H9 (cell line): ENCODE measurements around the gene CTPS2. TPM values are rescaled to one million over a fixed set of nuclear protein-coding genes. Genes with fewer than 3 reads are reported as not detected.

ENCODE experiments used
- DNase-seq: peaks from one replicate; pipeline ENCODE4 v3.0.0-alpha.2; 2017
- H2AFZ ChIP-seq: one replicate; pipeline ENCODE4 v1.6.1; 2013; ENCODE audit warnings: mild to moderate bottlenecking, low read length, control low read depth, moderate library complexity
- H2AK5ac ChIP-seq: 2 replicates; pipeline ENCODE4 v1.6.1; 2013; ENCODE audit warnings: low read length, control low read depth, mixed read lengths; ENCODE audit not compliant: insufficient read length
- H2BK120ac ChIP-seq: one replicate; pipeline ENCODE4 v1.6.1; 2013; ENCODE audit warnings: low read depth, mild to moderate bottlenecking, low read length, control low read depth, inconsistent platforms; ENCODE audit not compliant: poor library complexity, severe bottlenecking
- H2BK12ac ChIP-seq: 2 replicates; pipeline ENCODE4 v1.6.1; 2013; ENCODE audit warnings: low read length, control low read depth, mixed read lengths, low read depth; ENCODE audit not compliant: insufficient read length
- H2BK15ac ChIP-seq: 2 replicates; pipeline ENCODE4 v1.6.1; 2013; ENCODE audit warnings: low read depth, low read length, control low read depth
- H2BK20ac ChIP-seq: one replicate; pipeline ENCODE4 v1.6.1; 2013; ENCODE audit warnings: low read depth, mild to moderate bottlenecking, low read length, control low read depth, inconsistent platforms; ENCODE audit not compliant: poor library complexity, severe bottlenecking
- H2BK5ac ChIP-seq: 2 replicates; pipeline ENCODE4 v1.6.1; 2013; ENCODE audit warnings: low read length, control low read depth, mixed read lengths; ENCODE audit not compliant: insufficient read length
- H3K14ac ChIP-seq: 2 replicates; pipeline ENCODE4 v1.6.1; 2013; ENCODE audit warnings: low read length, control low read depth; ENCODE audit not compliant: insufficient read depth
- H3K18ac ChIP-seq: 2 replicates; pipeline ENCODE4 v1.6.1; 2013; ENCODE audit warnings: low read depth, mild to moderate bottlenecking, mixed read lengths, low read length, control low read depth; ENCODE audit not compliant: insufficient read length
- H3K23ac ChIP-seq: 2 replicates; pipeline ENCODE4 v1.6.1; 2013; ENCODE audit warnings: low read length, control low read depth, mixed read lengths, low read depth; ENCODE audit not compliant: insufficient read length
- H3K23me2 ChIP-seq: 2 replicates; pipeline ENCODE4 v1.6.1; 2013; ENCODE audit warnings: low read depth, mild to moderate bottlenecking, mixed read lengths, low read length, control low read depth; ENCODE audit not compliant: insufficient read length, poor library complexity, severe bottlenecking
- H3K27ac ChIP-seq: 2 replicates; pipeline ENCODE4 v1.5.1; 2013; ENCODE audit warnings: low read length, control low read depth, mixed read lengths, low read depth; ENCODE audit not compliant: insufficient read length
- H3K27me3 ChIP-seq: 2 replicates; pipeline ENCODE4 v1.6.1; 2013; ENCODE audit warnings: low read length, control low read depth, inconsistent platforms; ENCODE audit not compliant: insufficient read depth
- H3K4ac ChIP-seq: 2 replicates; pipeline ENCODE4 v1.6.1; 2013; ENCODE audit warnings: low read depth, mild to moderate bottlenecking, control low read depth, inconsistent platforms, low read length, moderate library complexity
- H3K4me1 ChIP-seq: 2 replicates; pipeline ENCODE4 v1.6.1; 2013; ENCODE audit warnings: low read length, control low read depth, inconsistent platforms; ENCODE audit not compliant: insufficient read depth
- H3K4me2 ChIP-seq: 2 replicates; pipeline ENCODE4 v1.6.1; 2013; ENCODE audit warnings: low read length, control low read depth, mixed read lengths; ENCODE audit not compliant: insufficient read length, insufficient read depth
- H3K56ac ChIP-seq: 2 replicates; pipeline ENCODE4 v1.6.1; 2013; ENCODE audit warnings: low read depth, mild to moderate bottlenecking, mixed read lengths, low read length, control low read depth; ENCODE audit not compliant: insufficient read length
- H3K79me1 ChIP-seq: 2 replicates; pipeline ENCODE4 v1.6.1; 2013; ENCODE audit warnings: low read depth, mild to moderate bottlenecking, moderate library complexity, low read length, control low read depth, inconsistent platforms; ENCODE audit not compliant: insufficient read depth, poor library complexity, severe bottlenecking
- H3K79me2 ChIP-seq: 2 replicates; pipeline ENCODE4 v1.6.1; 2013; ENCODE audit warnings: low read length, control low read depth, inconsistent platforms; ENCODE audit not compliant: insufficient read depth
- H3K9ac ChIP-seq: 2 replicates; pipeline ENCODE4 v1.6.1; 2013; ENCODE audit warnings: low read length, control low read depth, mixed read lengths; ENCODE audit not compliant: insufficient read length; ENCODE audit errors: extremely low read depth
- H3K9me3 ChIP-seq: one replicate; pipeline ENCODE4 v1.6.1; 2013; ENCODE audit warnings: low read depth, low read length, inconsistent platforms; ENCODE audit not compliant: control insufficient read depth
- H3T11ph ChIP-seq: one replicate; pipeline ENCODE4 v1.6.1; 2013; ENCODE audit warnings: mild to moderate bottlenecking, low read length, control low read depth, inconsistent platforms
- H4K20me1 ChIP-seq: one replicate; pipeline ENCODE4 v1.6.1; 2013; ENCODE audit not compliant: control insufficient read depth, insufficient read length, insufficient read depth
- H4K5ac ChIP-seq: 2 replicates; pipeline ENCODE4 v1.6.1; 2013; ENCODE audit warnings: low read depth, mild to moderate bottlenecking, mixed read lengths, low read length, control low read depth; ENCODE audit not compliant: insufficient read length
- H4K8ac ChIP-seq: replicated peaks from 2 replicates; pipeline ENCODE4 v1.6.1; 2013; ENCODE audit warnings: low read length, control low read depth, mixed read lengths, low read depth; ENCODE audit not compliant: insufficient read length
- H4K91ac ChIP-seq: 2 replicates; pipeline ENCODE4 v1.6.1; 2013; ENCODE audit warnings: low read depth, mild to moderate bottlenecking, moderate library complexity, mixed read lengths, low read length, control low read depth; ENCODE audit not compliant: insufficient read length
- H3K27ac Mint-ChIP-seq, 3 experiments: 2 replicates in 2 of 3; 3 replicates in 1 of 3; pipeline ENCODE4 v1.8.0; 2020 to 2021; ENCODE audit warnings: mixed read lengths in 3 of 3, mild to moderate bottlenecking in 1 of 3, moderate library complexity in 1 of 3
- H3K27me3 Mint-ChIP-seq: 2 replicates; pipeline ENCODE4 v1.8.0; 2021; ENCODE audit warnings: low read depth, mild to moderate bottlenecking, moderate library complexity, mixed read lengths
- H3K36me3 Mint-ChIP-seq, 3 experiments: 2 replicates in 2 of 3; 3 replicates in 1 of 3; pipeline ENCODE4 v1.8.0; 2020 to 2021; ENCODE audit warnings: low read depth in 3 of 3, mixed read lengths in 3 of 3; ENCODE audit not compliant: insufficient read depth in 1 of 3
- H3K4me1 Mint-ChIP-seq, 2 experiments: 2 replicates each; pipeline ENCODE4 v1.8.0; 2020; ENCODE audit warnings: mixed read lengths in 2 of 2
- H3K4me3 Mint-ChIP-seq, 2 experiments: 2 replicates in 1 of 2; 3 replicates in 1 of 2; pipeline ENCODE4 v1.8.0; 2020 to 2021; ENCODE audit warnings: mild to moderate bottlenecking in 2 of 2, mixed read lengths in 2 of 2, moderate library complexity in 1 of 2
- H3K9me3 Mint-ChIP-seq, 2 experiments: 2 replicates in 1 of 2; 3 replicates in 1 of 2; pipeline ENCODE4 v1.8.0; 2020; ENCODE audit warnings: mild to moderate bottlenecking in 2 of 2, mixed read lengths in 2 of 2, moderate library complexity in 1 of 2
- CTCF ChIP-seq: fragments of 200-600 bp; sonication (generic); conservative IDR thresholded peaks from 3 replicates; pipeline ENCODE4 v1.8.0; 2021; ENCODE audit warnings: antibody characterized with exemption, mild to moderate bottlenecking
- WGBS: extraction: QIAGEN DNeasy Blood & Tissue Kit; methylation state at CpG from one replicate; pipeline ENCODE4 v1.1.7; 2013; ENCODE audit warnings: missing lambda C conversion rate, low lambda C conversion rate, mixed read lengths; ENCODE audit not compliant: insufficient read length; ENCODE audit errors: extremely low coverage; 5-methylcytosine and 5-hydroxymethylcytosine counted together
- total RNA-seq: library from RNA; stranded (reverse); gene quantifications from 2 replicates; pipeline ENCODE4 v1.2.1, GENCODE V29; 2021

Gene CTPS2
- total RNA-seq, 1 experiment from 2014 or later: 69.7 TPM

DNA sequence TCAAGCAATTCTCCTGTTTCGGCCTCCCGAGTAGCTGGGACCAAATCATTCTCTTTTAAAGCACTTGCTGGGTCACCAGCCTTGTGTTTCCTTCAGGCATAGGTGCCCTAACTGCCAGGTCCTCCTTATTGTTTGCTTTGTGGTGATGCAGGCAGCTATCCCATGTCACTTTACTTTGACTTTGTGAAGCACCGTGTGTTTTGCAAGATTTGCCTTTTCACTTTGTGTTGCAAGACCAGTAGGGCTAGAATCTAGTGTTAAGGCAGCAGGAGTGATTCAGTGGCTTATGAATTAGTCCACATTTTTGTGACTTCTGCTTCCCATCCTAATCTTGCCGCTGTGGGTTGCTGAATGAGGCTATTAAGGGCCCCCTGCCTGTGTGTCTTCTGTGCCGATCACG, 27.1 kb upstream of the CTPS2 start:
- peak overlapping the region in 2 of 3 experiments; percentile 32 to 34; a peak in 3 of 7 replicates for H3K27ac Mint-ChIP-seq
- TF ChIP-seq CTCF: no peak
- no peak overlapping the region for H3K4me3 Mint-ChIP-seq

More for the DNA sequence above, 27.1 kb upstream of the CTPS2 start:
- Histone ChIP-seq H2BK20ac (no peak overlapping the region), H3K79me1 (no peaks in the 10 kb centered on the region), H2BK12ac (no peak overlapping the region), H3K27me3 (no peaks in the 10 kb centered on the region), H4K20me1 (no peaks in the 10 kb centered on the region), H2BK5ac (peak overlapping the region; percentile 6), H3K4me2 (no peak overlapping the region), H4K8ac (no peak overlapping the region), H3K27ac (no peak overlapping the region), H3K4me1 (no peaks in the 10 kb centered on the region), H2AK5ac (no peak overlapping the region), H2AFZ (no peak overlapping the region), H3T11ph (no peak overlapping the region), H3K18ac (no peak overlapping the region), H3K79me2 (no peaks in the 10 kb centered on the region), H3K23ac (no peak overlapping the region), H3K4ac (no peak overlapping the region), H4K91ac (no peak overlapping the region), H3K56ac (no peak overlapping the region), H3K9me3 (no peaks in the 10 kb centered on the region), H2BK15ac (no peak overlapping the region), H4K5ac (no peak overlapping the region), H3K23me2 (no peaks in the 10 kb centered on the region), H3K14ac (no peak overlapping the region; the same call in 1 of the 2 replicates), H3K9ac (no peak overlapping the region), H2BK120ac (no peak overlapping the region)
- H3K36me3 Mint-ChIP-seq: peaks cover 47 to 93% (median 81%) of the 10 kb centered on the region in 3 experiments
- DNase-seq: no peak
- H3K4me1 Mint-ChIP-seq: peaks cover 3 to 9% of the 10 kb centered on the region in 2 experiments; a peak in 3 of 4 replicates
- WGBS: no CpG with 5 or more reads among the region's 6 CpGs
- H3K9me3 Mint-ChIP-seq: no peaks in the 10 kb centered on the region
- H3K27me3 Mint-ChIP-seq: no peaks in the 10 kb centered on the region
